Stimulated activated CD8-positive, alpha-beta memory T cell treated with anti-CD3 and anti-CD28 coated beads, Interleukin-12 subunit alpha, Interleukin-12 subunit beta, amount 100 ng/mL, for 24 hours (primary cell): ENCODE measurements around the gene COL9A3.

ENCODE experiments used
- DNase-seq: peaks from one replicate; pipeline ENCODE4 v3.0.0-alpha.2; 2020; ENCODE audit errors: extremely low read depth

Gene COL9A3

GRCh38 chr20:62811320-62811719, 5.5 kb upstream of the COL9A3 start:
- DNase-seq: no peak

- no peak for DNase-seq
These were observed 5.1 kb upstream of the COL9A3 start for GRCh38 chr20:62811720-62812119.

- no peak for DNase-seq
These were observed 4.5 kb upstream of the COL9A3 start for GRCh38 chr20:62812181-62812906.

- no peak for DNase-seq
These were observed 4.0 kb upstream of the COL9A3 start for GRCh38 chr20:62812907-62813200.

- no peak for DNase-seq
These were observed 3.3 kb upstream of the COL9A3 start for GRCh38 chr20:62813588-62813987.

GRCh38 chr20:62814060-62814708, 2.7 kb upstream of the COL9A3 start:
- DNase-seq: no peak

- no peak for DNase-seq
These were observed 2.2 kb upstream of the COL9A3 start for GRCh38 chr20:62814709-62815065.

GRCh38 chr20:62815066-62815991, 1.5 kb upstream of the COL9A3 start:
- no peak for DNase-seq

GRCh38 chr20:62816031-62816883, 593 bp upstream of the COL9A3 start:
- no peak for DNase-seq

- no peak for DNase-seq
These were observed 1.2 kb downstream of the COL9A3 start for GRCh38 chr20:62817975-62818591.

- DNase-seq: no peak
These were observed 2.0 kb downstream of the COL9A3 start for GRCh38 chr20:62818592-62819493.

GRCh38 chr20:62819494-62820174, 2.8 kb downstream of the COL9A3 start:
- DNase-seq: no peak

GRCh38 chr20:62820208-62820961, 3.5 kb downstream of the COL9A3 start:
- no peak for DNase-seq

GRCh38 chr20:62820962-62821725, 4.3 kb downstream of the COL9A3 start:
- DNase-seq: no peak

- DNase-seq: no peak
These were observed 4.9 kb downstream of the COL9A3 start for GRCh38 chr20:62821726-62822210.

- no peak for DNase-seq
These were observed 5.5 kb downstream of the COL9A3 start for GRCh38 chr20:62822239-62822787.

GRCh38 chr20:62822788-62823651, 6.2 kb downstream of the COL9A3 start:
- no peak for DNase-seq
